ENCODE measurements around the gene ZNF485. TPM values are rescaled to one million over a fixed set of nuclear protein-coding genes. Genes with fewer than 3 reads are reported as not detected.
A peak's percentile ranks its signal among the peaks of the same experiment; 100 is the strongest.
"Not testable (repeated sequence)": the region's sequence is repeated elsewhere in the genome, so short reads cannot be mapped to it uniquely, and the experiment has no call there.

The ZNF485 gene
- total RNA-seq, 3 donors from 2014 or later (not counting 1 experiment from before 2014, with no cell fraction given): 1.1 to 2.8 (median 1.4) TPM

DNA sequence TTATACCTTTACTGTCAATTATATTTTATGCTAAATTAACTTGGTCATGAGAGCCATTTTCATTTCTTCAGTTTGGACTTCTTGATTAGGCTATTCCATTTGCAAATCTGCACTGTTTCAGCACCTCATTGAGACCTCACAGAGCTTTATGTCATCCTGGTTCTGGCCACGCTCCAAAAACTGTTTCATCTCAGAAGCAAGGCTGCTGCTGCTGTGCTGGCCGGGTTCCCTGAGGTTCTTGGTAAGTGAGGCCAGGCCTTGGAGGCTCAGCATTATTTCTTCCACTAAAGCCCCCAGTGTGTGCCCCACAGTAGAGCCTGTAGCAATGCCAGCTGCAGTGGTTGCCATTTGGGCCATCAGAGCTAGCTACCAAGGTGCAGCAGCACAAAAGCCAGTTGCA lies 7.8 kb upstream of the ZNF485 start:
- no peaks in the 10 kb centered on the region for H3K36me3 ChIP-seq (ENCODE audit: control insufficient read depth, insufficient read depth, low read length)
- H3K27ac ChIP-seq (ENCODE audit: low read length): no peak overlapping the region
- 67% methylated on average over 2 of the region's 2 CpGs for WGBS (ENCODE audit: insufficient coverage)
- Mint-ChIP-seq H3K4me1 (peaks cover 50% of the 10 kb centered on the region in 2 donors), H3K4me3 (no peak overlapping the region), H3K27me3 (ENCODE audit: low read depth in 2 of 2) (no peaks in the 10 kb centered on the region), H3K9me3 (no peaks in the 10 kb centered on the region), H3K36me3 (no peaks in the 10 kb centered on the region), H3K27ac (peak overlapping the region in 1 of 2 donors; percentile 80)
- intact Hi-C loops (cut with micrococcal nuclease): no loop called here
- TF ChIP-seq, protein P1, sequence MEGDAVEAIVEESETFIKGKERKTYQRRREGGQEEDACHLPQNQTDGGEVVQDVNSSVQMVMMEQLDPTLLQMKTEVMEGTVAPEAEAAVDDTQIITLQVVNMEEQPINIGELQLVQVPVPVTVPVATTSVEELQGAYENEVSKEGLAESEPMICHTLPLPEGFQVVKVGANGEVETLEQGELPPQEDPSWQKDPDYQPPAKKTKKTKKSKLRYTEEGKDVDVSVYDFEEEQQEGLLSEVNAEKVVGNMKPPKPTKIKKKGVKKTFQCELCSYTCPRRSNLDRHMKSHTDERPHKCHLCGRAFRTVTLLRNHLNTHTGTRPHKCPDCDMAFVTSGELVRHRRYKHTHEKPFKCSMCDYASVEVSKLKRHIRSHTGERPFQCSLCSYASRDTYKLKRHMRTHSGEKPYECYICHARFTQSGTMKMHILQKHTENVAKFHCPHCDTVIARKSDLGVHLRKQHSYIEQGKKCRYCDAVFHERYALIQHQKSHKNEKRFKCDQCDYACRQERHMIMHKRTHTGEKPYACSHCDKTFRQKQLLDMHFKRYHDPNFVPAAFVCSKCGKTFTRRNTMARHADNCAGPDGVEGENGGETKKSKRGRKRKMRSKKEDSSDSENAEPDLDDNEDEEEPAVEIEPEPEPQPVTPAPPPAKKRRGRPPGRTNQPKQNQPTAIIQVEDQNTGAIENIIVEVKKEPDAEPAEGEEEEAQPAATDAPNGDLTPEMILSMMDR (IDR thresholded peaks at IDR 0.05): no peak
- ATAC-seq (no peak), DNase-seq (no peak)
- peaks cover 48% of the 10 kb centered on the region for H3K4me1 ChIP-seq (ENCODE audit: control insufficient read depth, insufficient read depth, low read length)
- no peak overlapping the region for H3K4me3 ChIP-seq (ENCODE audit: low read length)
- no peaks in the 10 kb centered on the region for H3K27me3 ChIP-seq (ENCODE audit: control insufficient read depth, insufficient read depth, low read length)
- H3K9me3 ChIP-seq (ENCODE audit: control insufficient read depth, insufficient read depth, low read length): no peaks in the 10 kb centered on the region

DNA sequence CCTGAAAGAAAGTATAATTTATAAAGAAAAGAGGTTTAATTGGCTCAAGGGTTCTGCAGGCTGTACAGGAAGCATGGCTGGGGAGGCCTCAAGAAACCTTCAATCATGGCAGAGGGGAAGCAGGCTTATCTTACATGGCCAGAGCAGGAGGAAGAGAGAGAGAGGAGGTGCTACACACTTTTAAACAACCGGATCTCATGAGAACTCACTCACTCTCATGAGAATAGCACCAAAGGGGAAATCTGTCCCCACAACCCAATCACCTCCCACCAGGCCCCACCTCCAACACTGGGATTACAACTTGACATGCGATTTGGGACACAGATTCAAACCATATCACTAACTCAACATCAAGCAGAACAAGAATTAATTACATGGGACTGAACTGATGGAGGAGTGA lies 6.9 kb upstream of the ZNF485 start:
- Mint-ChIP-seq H3K36me3 (no peaks in the 10 kb centered on the region), H3K27ac (peak overlapping the region; percentile 42 to 80), H3K27me3 (ENCODE audit: low read depth in 2 of 2) (no peaks in the 10 kb centered on the region), H3K4me3 (no peak overlapping the region), H3K9me3 (no peaks in the 10 kb centered on the region), H3K4me1 (peaks cover 45% of the 10 kb centered on the region in 2 donors)
- Histone ChIP-seq H3K27me3 (ENCODE audit: control insufficient read depth, insufficient read depth, low read length) (no peaks in the 10 kb centered on the region), H3K36me3 (ENCODE audit: control insufficient read depth, insufficient read depth, low read length) (no peaks in the 10 kb centered on the region), H3K27ac (ENCODE audit: low read length) (no peak overlapping the region), H3K4me1 (ENCODE audit: control insufficient read depth, insufficient read depth, low read length) (peaks cover 40% of the 10 kb centered on the region), H3K9me3 (ENCODE audit: control insufficient read depth, insufficient read depth, low read length) (no peaks in the 10 kb centered on the region), H3K4me3 (ENCODE audit: low read length) (no peak overlapping the region)
- DNase-seq: no peak
- 33% methylated on average over 1 of the region's 2 CpGs for WGBS (ENCODE audit: insufficient coverage)
- ATAC-seq: no peak
- TF ChIP-seq, protein P1 (IDR thresholded peaks at IDR 0.05): no peak
- intact Hi-C loops (cut with micrococcal nuclease): no loop called here

DNA sequence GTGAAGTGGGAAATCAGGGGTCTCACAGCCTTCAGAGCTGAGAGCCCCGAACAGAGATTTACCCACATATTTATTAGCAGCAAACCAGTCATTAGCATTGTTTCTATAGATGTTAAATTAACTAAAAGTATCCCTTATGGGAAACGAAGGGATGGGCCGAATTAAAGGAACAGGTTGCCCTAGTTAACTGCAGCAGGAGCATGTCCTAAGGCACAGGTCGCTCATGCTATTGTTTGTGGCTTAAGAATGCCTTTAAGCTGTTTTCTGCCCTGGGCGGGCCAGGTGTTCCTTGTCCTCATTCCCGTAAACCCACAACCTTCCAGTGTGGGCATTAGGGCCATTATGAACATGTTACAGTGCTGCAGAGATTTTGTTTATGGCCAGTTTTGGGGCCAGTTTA lies 4.7 kb upstream of the ZNF485 start:
- H3K27ac Mint-ChIP-seq; H3K9me3 ChIP-seq (ENCODE audit: control insufficient read depth, insufficient read depth, low read length); H3K27me3 Mint-ChIP-seq (ENCODE audit: low read depth in 2 of 2); intact Hi-C loops (cut with micrococcal nuclease); DNase-seq; H3K27me3 ChIP-seq (ENCODE audit: control insufficient read depth, insufficient read depth, low read length); ATAC-seq; H3K4me3 ChIP-seq (ENCODE audit: low read length); H3K9me3 Mint-ChIP-seq; H3K36me3 ChIP-seq (ENCODE audit: control insufficient read depth, insufficient read depth, low read length); H3K4me3 Mint-ChIP-seq; H3K27ac ChIP-seq (ENCODE audit: low read length); H3K36me3 Mint-ChIP-seq: not testable (repeated sequence)
- peaks cover 29 to 30% of the 10 kb centered on the region in 2 donors for H3K4me1 Mint-ChIP-seq
- peaks cover 25% of the 10 kb centered on the region for H3K4me1 ChIP-seq (ENCODE audit: control insufficient read depth, insufficient read depth, low read length)
- WGBS (ENCODE audit: insufficient coverage): 96% methylated on average over 5 of the region's 6 CpGs

DNA sequence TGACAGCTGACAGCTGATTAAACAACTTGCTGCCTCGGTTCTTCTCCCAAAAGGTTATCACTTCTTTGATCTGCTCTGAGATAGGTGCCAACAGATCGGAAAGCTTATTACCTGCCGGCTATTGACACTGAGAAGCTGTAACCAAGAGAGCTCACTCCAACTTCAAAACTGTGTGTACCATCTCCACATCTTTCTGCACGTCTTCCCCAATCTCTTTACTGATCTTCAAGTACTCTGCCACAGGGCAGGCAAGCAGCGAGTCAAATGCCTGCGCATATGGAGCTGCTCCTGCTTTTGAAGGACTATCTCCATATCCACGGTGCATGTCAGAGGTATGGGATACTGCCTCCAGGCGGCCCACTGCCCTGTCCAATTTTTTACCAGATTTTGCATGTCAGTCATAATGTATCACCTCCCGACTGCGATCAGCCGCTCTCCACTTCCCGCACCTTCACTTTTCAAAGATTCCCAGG lies 352 bp upstream of the ZNF485 start:
- Mint-ChIP-seq H3K27ac (peak overlapping the region; percentile 70 to 82), H3K4me3 (peak overlapping the region; percentile 78), H3K36me3 (no peaks in the 10 kb centered on the region), H3K27me3 (ENCODE audit: low read depth in 2 of 2) (no peaks in the 10 kb centered on the region), H3K4me1 (peaks cover 22 to 23% of the 10 kb centered on the region in 2 donors), H3K9me3 (no peaks in the 10 kb centered on the region)
- intact Hi-C loops (cut with micrococcal nuclease): loop anchor here (1.0 kb wide), 2 partner anchors 32 to 42 kb away; partner anchors contain the start of genes ZNF239 and ZNF32
- peaks cover 25% of the 10 kb centered on the region for H3K4me1 ChIP-seq (ENCODE audit: control insufficient read depth, insufficient read depth, low read length)
- no peak for ATAC-seq
- no peaks in the 10 kb centered on the region for H3K27me3 ChIP-seq (ENCODE audit: control insufficient read depth, insufficient read depth, low read length)
- peaks cover 3% of the 10 kb centered on the region for H3K36me3 ChIP-seq (ENCODE audit: control insufficient read depth, insufficient read depth, low read length)
- 62% methylated on average over 12 of the region's 12 CpGs for WGBS (ENCODE audit: insufficient coverage)
- DNase-seq: no peak
- no peaks in the 10 kb centered on the region for H3K9me3 ChIP-seq (ENCODE audit: control insufficient read depth, insufficient read depth, low read length)
- TF ChIP-seq, protein P1 (IDR thresholded peaks at IDR 0.05): no peak
- H3K4me3 ChIP-seq (ENCODE audit: low read length): peak overlapping the region; percentile 83
- peak overlapping the region; percentile 52 for H3K27ac ChIP-seq (ENCODE audit: low read length)
